Activated CD8-positive, alpha-beta memory T cell treated with anti-CD3 and anti-CD28 coated beads for 36 hours (primary cell): ENCODE measurements around the gene LMNTD2. TPM values are rescaled to one million over a fixed set of nuclear protein-coding genes. Genes with fewer than 3 reads are reported as not detected.

ENCODE experiments used
- CTCF ChIA-PET: fragments of 350-600 bp; sonication (Branson Sonifier 250); formaldehyde crosslinking; loops from one replicate; lab custom pipeline; 2021; ENCODE audit warnings: antibody characterized with exemption; lab: Charles Lee
- POLR2A ChIA-PET: fragments of 350-600 bp; sonication (Branson Sonifier 250); formaldehyde crosslinking; loops from one replicate; lab custom pipeline; 2021; ENCODE audit warnings: antibody characterized with exemption; lab: Charles Lee
- total RNA-seq, 2 experiments: library from RNA; stranded (reverse); gene quantifications; one replicate each; pipeline ENCODE4 v1.2.3, GENCODE V29; 2021

Gene LMNTD2
- total RNA-seq, 2 experiments from 2014 or later: 0.75 to 0.89 TPM

- POLR2A ChIA-PET: no interaction called here
- CTCF ChIA-PET: interaction anchor here (1.0 to 1.3 kb wide), 2 partner anchors 17 to 165 kb away, joined by 3 read pairs; partner anchors contain the start of gene PHRF1
Observed at GRCh38 chr11:559020-559620, 1.4 kb downstream of the LMNTD2 start.

- CTCF ChIA-PET: interaction anchor here (1.0 kb wide), 1 partner anchor 18 kb away, joined by 3 read pairs; the partner anchor contains the start of gene PHRF1
- POLR2A ChIA-PET: no interaction called here
Observed at GRCh38 chr11:558503-558902, 2.0 kb downstream of the LMNTD2 start.

- POLR2A ChIA-PET: interaction anchor here (1.1 kb wide), 1 partner anchor 22 kb away, joined by 3 read pairs; no protein-coding TSS in a partner anchor
- CTCF ChIA-PET: interaction anchor here (6.5 kb wide), 1 partner anchor 166 kb away, joined by 59 read pairs; no protein-coding TSS in a partner anchor
Observed at GRCh38 chr11:557328-558132, 3.0 kb downstream of the LMNTD2 start.

- CTCF ChIA-PET: interaction anchor here (0.5 to 6.5 kb wide), 6 partner anchors 11 to 167 kb away, joined by 3 to 59 read pairs (median 4); no protein-coding TSS in a partner anchor
- POLR2A ChIA-PET: interaction anchor here (1.1 kb wide), 2 partner anchors 12 to 21 kb away, joined by 3 read pairs; no protein-coding TSS in a partner anchor
Observed at GRCh38 chr11:556662-557256, 3.8 kb downstream of the LMNTD2 start.

GRCh38 chr11:555780-556661, 4.5 kb downstream of the LMNTD2 start:
- ChIA-PET POLR2A (interaction anchor here (0.9 to 1.1 kb wide), 3 partner anchors 8 to 20 kb away, joined by 3 to 4 read pairs (median 3); no protein-coding TSS in a partner anchor), CTCF (interaction anchor here (0.5 to 6.5 kb wide), 9 partner anchors 11 to 168 kb away, joined by 3 to 59 read pairs (median 4); no protein-coding TSS in a partner anchor)

GRCh38 chr11:555227-555779, 5.2 kb downstream of the LMNTD2 start:
- ChIA-PET CTCF (interaction anchor here (0.8 to 6.5 kb wide), 11 partner anchors 13 to 173 kb away, joined by 3 to 59 read pairs (median 4); partner anchors contain the start of gene PHRF1), POLR2A (interaction anchor here (0.9 to 1.5 kb wide), 3 partner anchors 9 to 21 kb away, joined by 4 to 5 read pairs (median 4); partner anchors contain the start of gene PHRF1)

GRCh38 chr11:554428-555226, 5.9 kb downstream of the LMNTD2 start:
- POLR2A ChIA-PET: interaction anchor here (0.9 to 1.5 kb wide), 3 partner anchors 9 to 21 kb away, joined by 4 to 5 read pairs (median 4); partner anchors contain the start of gene PHRF1
- CTCF ChIA-PET: interaction anchor here (0.6 to 6.5 kb wide), 13 partner anchors 9 to 175 kb away, joined by 3 to 59 read pairs (median 4); partner anchors contain the start of gene PHRF1

GRCh38 chr11:553988-554340, 6.6 kb downstream of the LMNTD2 start:
- CTCF ChIA-PET: interaction anchor here (0.9 to 6.5 kb wide), 7 partner anchors 9 to 174 kb away, joined by 4 to 59 read pairs (median 5); partner anchors contain the start of gene PHRF1
- POLR2A ChIA-PET: interaction anchor here (1.4 to 1.5 kb wide), 2 partner anchors 14 to 22 kb away, joined by 4 to 5 read pairs; partner anchors contain the start of gene PHRF1

- POLR2A ChIA-PET: no interaction called here
- CTCF ChIA-PET: interaction anchor here (2.8 to 6.5 kb wide), 2 partner anchors 35 to 170 kb away, joined by 12 to 59 read pairs; no protein-coding TSS in a partner anchor
Observed at GRCh38 chr11:553083-553987, 7.2 kb downstream of the LMNTD2 start.

GRCh38 chr11:551596-551995, 8.9 kb downstream of the LMNTD2 start:
- POLR2A ChIA-PET: no interaction called here

GRCh38 chr11:551131-551530, 9.4 kb downstream of the LMNTD2 start:
- CTCF ChIA-PET: interaction anchor here (0.6 to 1.0 kb wide), 2 partner anchors 32 to 217 kb away, joined by 3 read pairs; no protein-coding TSS in a partner anchor
- POLR2A ChIA-PET: interaction anchor here (0.9 kb wide), 1 partner anchor 16 kb away, joined by 3 read pairs; the partner anchor contains the start of gene HRAS

More at GRCh38 chr11:551596-551995, 8.9 kb downstream of the LMNTD2 start:
- CTCF ChIA-PET: interaction anchor here (1.0 to 6.5 kb wide), 2 partner anchors 32 to 172 kb away, joined by 3 to 59 read pairs; no protein-coding TSS in a partner anchor

- POLR2A ChIA-PET: interaction anchor here (0.9 kb wide), 1 partner anchor 15 kb away, joined by 3 read pairs; the partner anchor contains the start of gene HRAS
- CTCF ChIA-PET: interaction anchor here (0.6 to 1.0 kb wide), 2 partner anchors 32 to 217 kb away, joined by 3 read pairs; no protein-coding TSS in a partner anchor
Observed at GRCh38 chr11:550746-551085, 9.8 kb downstream of the LMNTD2 start.

- ChIA-PET POLR2A (interaction anchor here (0.9 kb wide), 1 partner anchor 15 kb away, joined by 3 read pairs; the partner anchor contains the start of gene HRAS), CTCF (interaction anchor here (1.0 kb wide), 1 partner anchor 31 kb away, joined by 3 read pairs; no protein-coding TSS in a partner anchor)
Observed at GRCh38 chr11:550021-550745, 10.4 kb downstream of the LMNTD2 start.
